ENCODE data around the gene SSB. TPM values are rescaled to one million over a fixed set of nuclear protein-coding genes. Genes with fewer than 3 reads are reported as not detected.

SSB gene
- total and polyA plus RNA-seq, 9 of the 15 experiments (the other 6 are each of a cell fraction or from before 2014, with no cell fraction given) = 317 to 849 (median 515) TPM

DNA sequence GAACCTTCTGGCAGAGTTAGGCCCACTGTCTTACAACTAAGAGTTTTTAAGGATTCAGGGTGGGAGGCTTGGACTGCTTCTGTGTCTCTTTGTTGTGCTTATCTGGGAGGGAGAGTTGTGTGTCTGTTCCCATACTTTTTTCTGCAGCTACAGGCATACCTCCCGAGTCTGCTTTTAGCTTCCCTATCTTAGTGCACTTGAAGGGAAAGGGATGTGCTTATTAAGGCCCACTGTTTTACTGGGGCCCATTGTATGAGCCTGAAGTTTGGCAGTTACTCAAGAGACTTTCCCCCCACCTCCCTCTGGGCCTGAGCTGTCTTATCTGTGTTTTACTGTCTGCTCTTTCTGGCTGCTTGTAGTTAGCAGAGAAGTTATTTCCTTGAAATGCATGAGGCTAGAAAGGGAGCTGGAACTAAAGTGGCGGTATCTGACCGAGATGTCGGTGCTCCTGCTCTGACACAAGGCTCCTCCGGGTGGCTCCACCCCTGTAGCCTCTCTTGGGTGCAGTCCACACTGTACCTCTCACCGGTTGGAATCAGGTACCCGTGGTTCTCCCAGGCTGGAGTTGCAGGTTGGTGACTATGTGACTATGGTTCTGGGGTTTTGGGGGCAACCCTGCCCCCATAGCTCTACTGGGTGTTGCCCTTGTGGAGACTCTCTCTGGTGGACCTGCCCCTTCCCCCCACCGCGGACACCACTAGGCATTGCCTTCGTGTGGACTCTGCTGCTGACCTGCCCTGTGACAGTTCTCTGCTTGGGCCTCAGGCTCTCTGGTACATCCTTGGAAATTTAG, 41.5 kb downstream of the SSB start (continued):
- TF ChIP-seq, protein P1, sequence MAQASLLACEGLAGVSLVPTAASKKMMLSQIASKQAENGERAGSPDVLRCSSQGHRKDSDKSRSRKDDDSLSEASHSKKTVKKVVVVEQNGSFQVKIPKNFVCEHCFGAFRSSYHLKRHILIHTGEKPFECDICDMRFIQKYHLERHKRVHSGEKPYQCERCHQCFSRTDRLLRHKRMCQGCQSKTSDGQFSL (CRISPR knock-in tag; IDR thresholded peaks at IDR 0.05) = 0 out of 2 replicates have a peak, but pooled peaks have one; percentile 4
- TF ChIP-seq, protein P1 (tag; IDR thresholded peaks at IDR 0.05) = no peak; a peak in 1 of 4 replicates
- no peak for TF ChIP-seq HSF4 (CRISPR knock-in tag; IDR thresholded peaks at IDR 0.05; ENCODE audit: borderline replicate concordance)
- TF ChIP-seq TFAP4 (CRISPR knock-in tag; IDR thresholded peaks at IDR 0.05; ENCODE audit: borderline replicate concordance) = peak; percentile 64; the same call in 1 of the 2 replicates
- TF ChIP-seq MEF2A (IDR thresholded peaks at IDR 0.05; ENCODE audit: control insufficient read depth, low read depth, low read length) = no peak
- no peak for TF ChIP-seq BACH1 (tag; IDR thresholded peaks at IDR 0.05)
- TF ChIP-seq TEAD4 (IDR thresholded peaks at IDR 0.05; ENCODE audit: low read length) = peak; percentile 73
- TF ChIP-seq TEAD4 (CRISPR knock-in tag; IDR thresholded peaks at IDR 0.05; ENCODE audit: borderline replicate concordance) = no peak
- no peak for TF ChIP-seq SIX5 (IDR thresholded peaks at IDR 0.05; ENCODE audit: borderline replicate concordance in 1 of 2, insufficient read depth in 1 of 2, low read depth in 1 of 2, low read length in 2 of 2)
- TF ChIP-seq MAFK (IDR thresholded peaks at IDR 0.05; ENCODE audit: low read length) = 0 out of 2 replicates have a peak, but pooled peaks have one; percentile 10
- TF ChIP-seq ZBTB1 (CRISPR knock-in tag; IDR thresholded peaks at IDR 0.05; ENCODE audit: borderline replicate concordance, low read depth) = no peak
- no peak for TF ChIP-seq HDAC8 (tag; IDR thresholded peaks at IDR 0.05)
- peak; percentile 82 for TF ChIP-seq EP300 (IDR thresholded peaks at IDR 0.05; ENCODE audit: low read length)
- no peak for TF ChIP-seq HINFP (tag; conservative IDR thresholded peaks at IDR 0.05; ENCODE audit: low read depth)
- TF ChIP-seq, protein P2, sequence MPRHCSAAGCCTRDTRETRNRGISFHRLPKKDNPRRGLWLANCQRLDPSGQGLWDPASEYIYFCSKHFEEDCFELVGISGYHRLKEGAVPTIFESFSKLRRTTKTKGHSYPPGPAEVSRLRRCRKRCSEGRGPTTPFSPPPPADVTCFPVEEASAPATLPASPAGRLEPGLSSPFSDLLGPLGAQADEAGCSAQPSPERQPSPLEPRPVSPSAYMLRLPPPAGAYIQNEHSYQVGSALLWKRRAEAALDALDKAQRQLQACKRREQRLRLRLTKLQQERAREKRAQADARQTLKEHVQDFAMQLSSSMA (CRISPR knock-in tag; IDR thresholded peaks at IDR 0.05) = no peak
- TF ChIP-seq SP1 (CRISPR knock-in tag; IDR thresholded peaks at IDR 0.05) = peak; percentile 44; the same call in 1 of the 2 replicates
- TF ChIP-seq TGIF2 (CRISPR knock-in tag; IDR thresholded peaks at IDR 0.05) = no peak
- TF ChIP-seq CXXC5 (CRISPR knock-in tag; IDR thresholded peaks at IDR 0.05) = peak; percentile 35
- TF ChIP-seq E4F1 (CRISPR knock-in tag; IDR thresholded peaks at IDR 0.05; ENCODE audit: borderline replicate concordance) = no peak
- TF ChIP-seq FOXP1 (CRISPR knock-in tag; IDR thresholded peaks at IDR 0.05) = no peak
- no peak; the same call in 1 of the 2 replicates for TF ChIP-seq TRIM28 (IDR thresholded peaks at IDR 0.05)
